ENCODE data around the gene NCKAP5L. TPM values are rescaled to one million over a fixed set of nuclear protein-coding genes. Genes with fewer than 3 reads are reported as not detected.
"Not testable (repeated sequence)": the region's sequence is repeated elsewhere in the genome, so short reads cannot be mapped to it uniquely, and the experiment has no call there.

NCKAP5L gene
- total and polyA plus RNA-seq, 4 experiments from 2014 or later: 0.20 to 11.2 (median 7.0) TPM

DNA sequence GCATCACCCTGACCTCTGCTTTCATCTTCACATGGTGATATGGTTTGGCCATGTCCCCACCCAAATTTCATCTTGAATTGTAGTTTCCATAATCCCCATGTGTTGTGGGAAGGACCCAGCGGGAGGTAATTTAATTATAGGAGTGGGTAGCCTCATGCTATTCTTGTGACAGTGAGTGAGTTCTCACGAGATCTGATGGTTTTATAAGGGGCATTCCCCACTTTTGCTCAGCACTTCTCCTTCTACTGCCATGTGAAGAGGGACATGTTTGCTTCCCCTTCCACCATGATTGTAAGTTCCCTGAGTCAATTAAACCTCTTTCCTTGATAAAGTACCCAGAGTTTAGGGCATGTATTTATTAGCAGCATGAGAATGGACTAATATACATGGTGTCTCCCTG, 48.6 kb downstream of the NCKAP5L start:
- CTCF ChIA-PET (ENCODE audit: partially characterized antibody): interaction anchor here (1.3 to 2.9 kb wide), 4 partner anchors 22 to 135 kb away, joined by 6 to 70 read pairs (median 12); partner anchors contain the start of gene TMBIM6
- Histone ChIP-seq H3K4me3 (ENCODE audit: low read length in 2 of 2) (no peak overlapping the region), H3K4me1 (ENCODE audit: insufficient read depth, low read length) (peaks cover 15% of the 10 kb centered on the region), H3K36me3 (ENCODE audit: insufficient read depth, low read length) (no peaks in the 10 kb centered on the region), H3K27me3 (ENCODE audit: insufficient read depth, low read length) (no peaks in the 10 kb centered on the region), H3K9me3 (ENCODE audit: control insufficient read depth in 1 of 2, low read length in 2 of 2) (no peaks in the 10 kb centered on the region), H3K27ac (ENCODE audit: low read depth, low read length) (no peak overlapping the region)
- POLR2A ChIA-PET (ENCODE audit: partially characterized antibody): interaction anchor here (1.5 kb wide), 1 partner anchor 39 kb away, joined by 4 read pairs; the partner anchor contains the start of gene TMBIM6
- H3K4me1 Mint-ChIP-seq: peaks cover 8 to 19% (median 9%) of the 10 kb centered on the region in 4 donors
- intact Hi-C loops (cut with micrococcal nuclease): loop anchor here (5.0 to 10.0 kb wide), 2 partner anchors 55 to 278 kb away; partner anchors contain the start of gene ASIC1
- H3K36me3 Mint-ChIP-seq: no peaks in the 10 kb centered on the region
- no peak overlapping the region for H3K4me3 Mint-ChIP-seq
- peaks cover 0 to 1% (median 0%) of the 10 kb centered on the region in 8 donors for H3K9me3 Mint-ChIP-seq
- H3K27me3 Mint-ChIP-seq: peaks cover 10 to 31% of the 10 kb centered on the region in 2 donors
- no peak for DNase-seq
- no peak overlapping the region for H3K27ac Mint-ChIP-seq

DNA sequence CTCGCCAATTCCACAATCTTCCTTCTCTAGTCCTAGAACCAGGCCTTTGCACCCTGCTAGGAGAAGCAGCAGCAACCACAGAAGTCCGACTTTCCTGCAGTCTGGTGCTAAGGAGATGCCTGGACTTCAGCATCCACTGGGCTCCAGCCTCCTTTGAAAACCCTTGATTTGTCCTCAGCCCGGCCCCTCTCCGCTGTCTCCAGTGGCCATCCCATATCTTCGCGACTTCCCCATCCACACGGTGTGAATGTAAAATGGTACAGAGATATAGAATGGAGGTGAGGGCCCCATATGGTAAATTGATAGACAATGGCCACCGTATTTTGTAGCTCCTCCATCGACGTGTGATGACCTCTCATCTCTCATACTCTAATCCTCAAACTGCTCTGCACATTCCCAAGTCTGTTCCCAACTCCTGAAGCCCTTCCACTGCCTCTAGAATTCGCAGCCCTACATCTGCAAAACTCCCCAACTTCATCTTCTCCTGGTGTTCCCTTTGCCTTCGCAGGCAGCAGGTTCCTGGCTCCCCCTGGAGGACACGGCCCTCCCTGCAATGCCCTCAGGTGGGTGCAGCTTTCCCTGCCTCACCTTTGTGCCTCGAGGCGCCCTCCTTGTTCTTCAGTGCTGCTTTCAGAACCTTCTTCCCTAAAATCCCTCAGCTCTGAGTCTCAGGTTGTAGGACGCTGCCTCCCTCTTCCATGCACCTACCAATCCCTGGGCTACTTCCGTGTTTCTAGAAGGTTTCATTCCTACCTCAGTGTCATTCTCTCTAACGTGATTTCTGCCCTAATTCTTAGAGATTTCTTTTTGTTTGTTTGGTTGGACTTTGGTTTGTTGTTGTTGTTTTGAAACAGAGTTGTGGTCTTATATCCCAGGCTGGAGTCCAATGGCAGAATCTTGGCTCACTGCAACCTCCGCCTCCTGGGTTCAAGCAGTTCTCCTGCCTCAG, 50.1 kb downstream of the NCKAP5L start:
- Mint-ChIP-seq H3K27ac (peak overlapping the region in 3 of 7 donors; percentile 9 to 54 (median 24)), H3K36me3 (no peaks in the 10 kb centered on the region), H3K4me1 (peaks cover 8 to 19% (median 9%) of the 10 kb centered on the region in 4 donors), H3K4me3 (peak overlapping the region in 4 of 8 donors; percentile 3 to 67 (median 22)), H3K27me3 (peaks cover 10 to 21% of the 10 kb centered on the region in 2 donors), H3K9me3 (peaks cover 0 to 1% (median 0%) of the 10 kb centered on the region in 8 donors)
- peak; percentile 63 to 72 (median 67) for DNase-seq
- Histone ChIP-seq H3K9me3 (ENCODE audit: control insufficient read depth in 1 of 2, low read length in 2 of 2) (no peaks in the 10 kb centered on the region), H3K36me3 (ENCODE audit: insufficient read depth, low read length) (no peaks in the 10 kb centered on the region), H3K27ac (ENCODE audit: low read depth, low read length) (no peak overlapping the region), H3K4me1 (ENCODE audit: insufficient read depth, low read length) (peaks cover 15% of the 10 kb centered on the region), H3K27me3 (ENCODE audit: insufficient read depth, low read length) (no peaks in the 10 kb centered on the region), H3K4me3 (ENCODE audit: low read length in 2 of 2) (no peak overlapping the region)
- POLR2A ChIA-PET (ENCODE audit: partially characterized antibody): interaction anchor here (0.5 to 2.7 kb wide), 5 partner anchors 37 to 306 kb away, joined by 3 to 41 read pairs (median 5); partner anchors contain the start of gene TMBIM6
- intact Hi-C loops (cut with micrococcal nuclease): loop anchor here (1.0 to 10.0 kb wide), 4 partner anchors 15 to 279 kb away; partner anchors contain the start of genes ASIC1 and TMBIM6
- CTCF ChIA-PET (ENCODE audit: partially characterized antibody): interaction anchor here (0.8 to 3.0 kb wide), 37 partner anchors 10 to 419 kb away, joined by 3 to 70 read pairs (median 5); partner anchors contain the start of genes NCKAP5L and TMBIM6

DNA sequence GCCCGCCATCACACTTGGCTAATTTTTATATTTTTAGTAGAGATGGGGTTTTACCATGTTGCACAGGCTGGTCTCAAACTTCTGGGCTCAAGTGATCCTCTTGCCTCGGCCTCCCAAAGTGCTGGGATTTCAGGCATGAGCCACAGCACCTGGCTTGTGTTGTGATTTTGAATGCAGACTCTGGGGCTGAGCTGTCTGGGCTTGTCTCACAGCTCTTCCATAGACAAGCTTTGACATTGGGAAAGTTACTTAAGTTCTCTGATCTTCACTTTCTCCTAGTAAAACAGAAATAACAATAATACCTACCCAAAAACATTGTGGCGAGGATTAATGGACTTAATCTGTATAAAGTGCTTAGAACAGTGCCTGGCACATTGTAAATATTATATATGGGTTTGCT, 50.9 kb downstream of the NCKAP5L start:
- no peak overlapping the region for H3K27ac Mint-ChIP-seq
- no peaks in the 10 kb centered on the region for H3K36me3 Mint-ChIP-seq
- ChIA-PET POLR2A (ENCODE audit: partially characterized antibody) (interaction anchor here (1.3 to 2.7 kb wide), 4 partner anchors 36 to 129 kb away, joined by 3 to 41 read pairs (median 5); partner anchors contain the start of gene TMBIM6), CTCF (ENCODE audit: partially characterized antibody) (interaction anchor here (0.8 to 3.0 kb wide), 29 partner anchors 9 to 419 kb away, joined by 3 to 70 read pairs (median 5); partner anchors contain the start of genes NCKAP5L and TMBIM6)
- peaks cover 8 to 19% (median 9%) of the 10 kb centered on the region in 4 donors for H3K4me1 Mint-ChIP-seq
- Histone ChIP-seq H3K9me3 (ENCODE audit: control insufficient read depth in 1 of 2, low read length in 2 of 2) (no peaks in the 10 kb centered on the region), H3K4me1 (ENCODE audit: insufficient read depth, low read length) (peaks cover 15% of the 10 kb centered on the region), H3K27ac (ENCODE audit: low read depth, low read length) (no peak overlapping the region), H3K4me3 (ENCODE audit: low read length in 2 of 2) (no peak overlapping the region), H3K27me3 (ENCODE audit: insufficient read depth, low read length) (no peaks in the 10 kb centered on the region), H3K36me3 (ENCODE audit: insufficient read depth, low read length) (no peaks in the 10 kb centered on the region)
- peaks cover 0 to 1% (median 0%) of the 10 kb centered on the region in 8 donors for H3K9me3 Mint-ChIP-seq
- H3K4me3 Mint-ChIP-seq: peak overlapping the region in 1 of 8 donors; percentile 23
- intact Hi-C loops (cut with micrococcal nuclease): loop anchor here (5.0 to 10.0 kb wide), 2 partner anchors 53 to 280 kb away; partner anchors contain the start of gene ASIC1
- H3K27me3 Mint-ChIP-seq: peaks cover 10 to 21% of the 10 kb centered on the region in 2 donors
- no peak for DNase-seq

DNA sequence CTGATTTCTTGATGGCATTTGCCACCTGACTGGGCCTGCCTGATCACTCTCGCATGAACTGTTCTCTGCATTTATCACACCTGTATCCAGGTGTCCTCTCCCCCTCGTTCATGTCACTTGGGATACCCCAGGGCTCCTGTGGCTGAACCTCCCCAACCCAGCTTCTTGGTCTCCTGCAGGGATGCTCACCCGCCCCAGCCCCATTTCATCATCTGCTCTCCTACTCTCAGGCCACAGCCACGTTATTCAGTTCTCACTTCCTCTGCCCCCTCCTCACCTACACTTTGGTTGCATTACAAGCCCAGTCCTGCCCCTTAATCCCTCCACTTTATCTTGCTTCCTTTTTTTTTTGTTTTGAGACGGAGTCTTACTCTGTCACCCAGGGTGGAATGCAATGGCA, 51.4 kb downstream of the NCKAP5L start:
- intact Hi-C loops (cut with micrococcal nuclease): loop anchor here (1.0 to 10.0 kb wide), 4 partner anchors 52 to 280 kb away; partner anchors contain the start of gene ASIC1
- Histone ChIP-seq H3K36me3 (ENCODE audit: insufficient read depth, low read length) (no peaks in the 10 kb centered on the region), H3K4me3 (ENCODE audit: low read length in 2 of 2) (no peak overlapping the region), H3K9me3 (ENCODE audit: control insufficient read depth in 1 of 2, low read length in 2 of 2) (no peaks in the 10 kb centered on the region), H3K27ac (ENCODE audit: low read depth, low read length) (no peak overlapping the region), H3K27me3 (ENCODE audit: insufficient read depth, low read length) (no peaks in the 10 kb centered on the region), H3K4me1 (ENCODE audit: insufficient read depth, low read length) (peaks cover 15% of the 10 kb centered on the region)
- peaks cover 0 to 1% (median 0%) of the 10 kb centered on the region in 8 donors for H3K9me3 Mint-ChIP-seq
- peaks cover 10 to 21% of the 10 kb centered on the region in 2 donors for H3K27me3 Mint-ChIP-seq
- no peak for DNase-seq
- peak overlapping the region in 1 of 7 donors; percentile 17 for H3K27ac Mint-ChIP-seq
- CTCF ChIA-PET (ENCODE audit: partially characterized antibody): interaction anchor here (0.9 to 3.0 kb wide), 16 partner anchors 9 to 140 kb away, joined by 3 to 70 read pairs (median 12); partner anchors contain the start of gene TMBIM6
- no peaks in the 10 kb centered on the region for H3K36me3 Mint-ChIP-seq
- H3K4me3 Mint-ChIP-seq: no peak overlapping the region
- POLR2A ChIA-PET (ENCODE audit: partially characterized antibody): interaction anchor here (2.1 to 2.7 kb wide), 2 partner anchors 36 to 62 kb away, joined by 5 to 41 read pairs; partner anchors contain the start of gene TMBIM6
- peaks cover 8 to 19% (median 9%) of the 10 kb centered on the region in 4 donors for H3K4me1 Mint-ChIP-seq

DNA sequence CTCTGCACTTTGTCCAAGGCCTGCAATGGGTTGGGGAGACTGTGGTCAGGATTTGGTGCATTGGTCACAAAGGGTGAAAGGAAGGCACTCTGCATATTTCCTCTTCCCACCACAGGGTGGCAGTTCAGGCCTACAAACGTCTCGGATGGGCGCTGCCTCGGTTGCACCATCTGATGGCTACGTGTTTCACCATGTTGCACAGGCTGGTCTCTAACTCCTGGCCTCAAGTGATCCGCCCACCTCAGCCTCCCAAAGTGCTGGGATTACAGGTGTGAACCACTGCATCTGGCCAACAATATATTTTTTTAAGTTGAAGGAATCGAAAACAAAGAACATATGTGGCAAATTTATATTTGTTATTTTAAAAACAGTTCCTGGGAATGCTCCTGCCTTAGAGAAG, 51.8 kb downstream of the NCKAP5L start:
- no peaks in the 10 kb centered on the region for H3K9me3 ChIP-seq (ENCODE audit: control insufficient read depth in 1 of 2, low read length in 2 of 2)
- peaks cover 10 to 19% of the 10 kb centered on the region in 2 donors for H3K27me3 Mint-ChIP-seq
- intact Hi-C loops (cut with micrococcal nuclease): loop anchor here (1.0 to 10.0 kb wide), 4 partner anchors 52 to 281 kb away; partner anchors contain the start of gene ASIC1
- peaks cover 15% of the 10 kb centered on the region for H3K4me1 ChIP-seq (ENCODE audit: insufficient read depth, low read length)
- ChIA-PET CTCF (ENCODE audit: partially characterized antibody) (interaction anchor here (1.6 to 3.0 kb wide), 4 partner anchors 33 to 135 kb away, joined by 4 to 70 read pairs (median 22); partner anchors contain the start of gene TMBIM6), POLR2A (ENCODE audit: partially characterized antibody) (interaction anchor here (2.1 kb wide), 1 partner anchor 62 kb away, joined by 5 read pairs; no protein-coding TSS in a partner anchor)
- H3K36me3 ChIP-seq (ENCODE audit: insufficient read depth, low read length): no peaks in the 10 kb centered on the region
- H3K27me3 ChIP-seq (ENCODE audit: insufficient read depth, low read length): no peaks in the 10 kb centered on the region
- H3K4me3 Mint-ChIP-seq: peak overlapping the region in 2 of 8 donors; percentile 38 to 64
- no peaks in the 10 kb centered on the region for H3K36me3 Mint-ChIP-seq
- no peak overlapping the region for H3K4me3 ChIP-seq (ENCODE audit: low read length in 2 of 2)
- DNase-seq: peak in 4 of 5 donors; percentile 32 to 42 (median 38)
- peak overlapping the region in 1 of 7 donors; percentile 25 for H3K27ac Mint-ChIP-seq
- peaks cover 8 to 19% (median 9%) of the 10 kb centered on the region in 4 donors for H3K4me1 Mint-ChIP-seq
- no peak overlapping the region for H3K27ac ChIP-seq (ENCODE audit: low read depth, low read length)
- H3K9me3 Mint-ChIP-seq: peaks cover 0 to 1% (median 0%) of the 10 kb centered on the region in 8 donors

DNA sequence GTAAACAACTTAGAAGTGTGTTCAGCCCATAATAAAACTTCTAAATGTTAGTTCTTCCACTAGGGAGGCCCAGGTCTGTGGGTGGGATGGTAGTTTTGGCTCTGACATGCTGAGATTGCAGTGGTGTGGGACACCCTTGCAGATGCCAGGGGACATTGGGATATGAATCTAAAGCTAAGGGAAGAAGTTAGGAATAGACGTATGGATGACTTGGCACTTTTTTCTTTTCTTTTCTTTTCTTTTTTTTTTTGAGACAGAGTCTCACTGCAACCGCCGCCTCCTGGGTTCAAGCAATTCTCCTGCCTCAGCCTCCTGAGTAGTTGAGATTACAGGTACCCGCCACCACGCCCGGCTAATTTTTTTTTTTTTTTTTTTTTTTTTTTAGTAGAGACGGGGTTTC, 55.1 kb downstream of the NCKAP5L start:
- H3K27ac ChIP-seq (ENCODE audit: low read depth, low read length); H3K36me3 ChIP-seq (ENCODE audit: insufficient read depth, low read length); H3K27me3 ChIP-seq (ENCODE audit: insufficient read depth, low read length); POLR2A ChIA-PET (ENCODE audit: partially characterized antibody); H3K4me3 Mint-ChIP-seq; H3K9me3 Mint-ChIP-seq; H3K4me3 ChIP-seq (ENCODE audit: low read length in 2 of 2); H3K9me3 ChIP-seq (ENCODE audit: control insufficient read depth in 1 of 2, low read length in 2 of 2); DNase-seq; H3K36me3 Mint-ChIP-seq; H3K27me3 Mint-ChIP-seq; H3K27ac Mint-ChIP-seq: not testable (repeated sequence)
- CTCF ChIA-PET (ENCODE audit: partially characterized antibody): interaction anchor here (1.2 to 1.5 kb wide), 2 partner anchors 32 to 66 kb away, joined by 4 to 5 read pairs; partner anchors contain the start of gene TMBIM6
- H3K4me1 ChIP-seq (ENCODE audit: insufficient read depth, low read length): peaks cover 11% of the 10 kb centered on the region
- peaks cover 4 to 14% (median 6%) of the 10 kb centered on the region in 4 donors for H3K4me1 Mint-ChIP-seq
- intact Hi-C loops (cut with micrococcal nuclease): loop anchor here (10.0 kb wide), 1 partner anchor 48 kb away; no protein-coding TSS in a partner anchor
